Measurements from ENCODE around the gene PLP1. TPM values are rescaled to one million over a fixed set of nuclear protein-coding genes. Genes with fewer than 3 reads are reported as not detected.

The PLP1 gene
- total RNA-seq, 1 experiment from 2014 or later = 3.4 TPM

DNA sequence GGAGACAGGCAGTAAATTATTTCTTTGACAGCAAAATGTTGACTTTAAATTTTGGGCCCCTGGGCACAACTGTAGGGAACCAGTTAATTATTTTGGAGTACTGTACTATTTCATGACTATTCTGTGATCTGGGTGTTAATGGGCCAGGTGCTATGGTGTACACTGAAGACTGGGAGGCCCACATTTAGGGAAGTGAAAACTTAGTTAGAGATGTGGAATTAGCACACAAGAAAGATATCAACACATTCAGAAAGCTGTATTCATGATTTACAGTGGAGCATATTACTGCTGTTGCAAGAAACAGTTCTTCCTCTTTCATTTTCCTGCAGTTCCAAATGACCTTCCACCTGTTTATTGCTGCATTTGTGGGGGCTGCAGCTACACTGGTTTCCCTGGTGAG is 12.4 kb downstream of the PLP1 start:
- H3K27me3 Mint-ChIP-seq (ENCODE audit: insufficient read depth, unreplicated experiment) = no peaks in the 10 kb centered on the region
- POLR2A ChIA-PET = no interaction called here

DNA sequence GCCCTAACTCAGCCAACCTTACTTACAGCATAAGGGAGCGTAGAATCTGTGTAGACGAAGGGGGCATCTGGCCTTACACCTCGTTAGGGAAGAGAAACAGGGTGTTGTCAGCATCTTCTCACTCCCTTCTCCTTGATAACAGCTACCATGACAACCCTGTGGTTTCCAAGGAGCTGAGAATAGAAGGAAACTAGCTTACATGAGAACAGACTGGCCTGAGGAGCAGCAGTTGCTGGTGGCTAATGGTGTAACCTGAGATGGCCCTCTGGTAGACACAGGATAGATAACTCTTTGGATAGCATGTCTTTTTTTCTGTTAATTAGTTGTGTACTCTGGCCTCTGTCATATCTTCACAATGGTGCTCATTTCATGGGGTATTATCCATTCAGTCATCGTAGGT is 14.6 kb downstream of the PLP1 start:
- intact Hi-C loops (cut with micrococcal nuclease; ENCODE audit: unreplicated experiment) = no loop called here
- Histone ChIP-seq H3K4me3 (ENCODE audit: low read depth, low read length) (no peak overlapping the region), H3K36me3 (ENCODE audit: control insufficient read depth, insufficient read depth, low read length) (no peaks in the 10 kb centered on the region), H3K4me1 (no peaks in the 10 kb centered on the region), H3K27me3 (replicated peaks; ENCODE audit: control insufficient read depth, insufficient read depth, low read length) (no peaks in the 10 kb centered on the region), H3K9me3 (no peaks in the 10 kb centered on the region)
- no peak for DNase-seq
- TF ChIP-seq, protein P1, sequence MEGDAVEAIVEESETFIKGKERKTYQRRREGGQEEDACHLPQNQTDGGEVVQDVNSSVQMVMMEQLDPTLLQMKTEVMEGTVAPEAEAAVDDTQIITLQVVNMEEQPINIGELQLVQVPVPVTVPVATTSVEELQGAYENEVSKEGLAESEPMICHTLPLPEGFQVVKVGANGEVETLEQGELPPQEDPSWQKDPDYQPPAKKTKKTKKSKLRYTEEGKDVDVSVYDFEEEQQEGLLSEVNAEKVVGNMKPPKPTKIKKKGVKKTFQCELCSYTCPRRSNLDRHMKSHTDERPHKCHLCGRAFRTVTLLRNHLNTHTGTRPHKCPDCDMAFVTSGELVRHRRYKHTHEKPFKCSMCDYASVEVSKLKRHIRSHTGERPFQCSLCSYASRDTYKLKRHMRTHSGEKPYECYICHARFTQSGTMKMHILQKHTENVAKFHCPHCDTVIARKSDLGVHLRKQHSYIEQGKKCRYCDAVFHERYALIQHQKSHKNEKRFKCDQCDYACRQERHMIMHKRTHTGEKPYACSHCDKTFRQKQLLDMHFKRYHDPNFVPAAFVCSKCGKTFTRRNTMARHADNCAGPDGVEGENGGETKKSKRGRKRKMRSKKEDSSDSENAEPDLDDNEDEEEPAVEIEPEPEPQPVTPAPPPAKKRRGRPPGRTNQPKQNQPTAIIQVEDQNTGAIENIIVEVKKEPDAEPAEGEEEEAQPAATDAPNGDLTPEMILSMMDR (IDR thresholded peaks at IDR 0.05; ENCODE audit: insufficient read depth in 1 of 2, low read depth in 1 of 2, low read length in 1 of 2, severe bottlenecking in 1 of 2, unreplicated experiment in 1 of 2) = no peak
- H3K27me3 Mint-ChIP-seq (ENCODE audit: insufficient read depth, unreplicated experiment) = no peaks in the 10 kb centered on the region
- CTCF ChIA-PET = no interaction called here
- BruUV-seq (replicated peaks) = no TSS peak
- H3K36me3 Mint-ChIP-seq (ENCODE audit: insufficient read depth, unreplicated experiment) = no peaks in the 10 kb centered on the region
- H3K9me3 Mint-ChIP-seq (ENCODE audit: unreplicated experiment) = no peaks in the 10 kb centered on the region
- H3K27ac Mint-ChIP-seq (ENCODE audit: unreplicated experiment) = no peak overlapping the region
- H3K4me1 Mint-ChIP-seq (ENCODE audit: low read depth, unreplicated experiment) = no peaks in the 10 kb centered on the region
- no peak overlapping the region for H3K4me3 Mint-ChIP-seq (ENCODE audit: unreplicated experiment)
- POLR2A ChIA-PET = no interaction called here

More for the DNA sequence above, 12.4 kb downstream of the PLP1 start:
- Mint-ChIP-seq H3K4me1 (ENCODE audit: low read depth, unreplicated experiment) (no peaks in the 10 kb centered on the region), H3K27ac (ENCODE audit: unreplicated experiment) (no peak overlapping the region), H3K9me3 (ENCODE audit: unreplicated experiment) (no peaks in the 10 kb centered on the region), H3K4me3 (ENCODE audit: unreplicated experiment) (no peak overlapping the region), H3K36me3 (ENCODE audit: insufficient read depth, unreplicated experiment) (no peaks in the 10 kb centered on the region)
- intact Hi-C loops (cut with micrococcal nuclease; ENCODE audit: unreplicated experiment) = no loop called here
- Histone ChIP-seq H3K4me3 (ENCODE audit: low read depth, low read length) (no peak overlapping the region), H3K9me3 (no peaks in the 10 kb centered on the region), H3K27me3 (replicated peaks; ENCODE audit: control insufficient read depth, insufficient read depth, low read length) (no peaks in the 10 kb centered on the region), H3K36me3 (ENCODE audit: control insufficient read depth, insufficient read depth, low read length) (no peaks in the 10 kb centered on the region), H3K4me1 (no peaks in the 10 kb centered on the region)
- no TSS peak for BruUV-seq (replicated peaks)
- CTCF ChIA-PET = no interaction called here
- TF ChIP-seq, protein P1 (IDR thresholded peaks at IDR 0.05; ENCODE audit: insufficient read depth in 1 of 2, low read depth in 1 of 2, low read length in 1 of 2, severe bottlenecking in 1 of 2, unreplicated experiment in 1 of 2) = no peak
- DNase-seq = no peak

DNA sequence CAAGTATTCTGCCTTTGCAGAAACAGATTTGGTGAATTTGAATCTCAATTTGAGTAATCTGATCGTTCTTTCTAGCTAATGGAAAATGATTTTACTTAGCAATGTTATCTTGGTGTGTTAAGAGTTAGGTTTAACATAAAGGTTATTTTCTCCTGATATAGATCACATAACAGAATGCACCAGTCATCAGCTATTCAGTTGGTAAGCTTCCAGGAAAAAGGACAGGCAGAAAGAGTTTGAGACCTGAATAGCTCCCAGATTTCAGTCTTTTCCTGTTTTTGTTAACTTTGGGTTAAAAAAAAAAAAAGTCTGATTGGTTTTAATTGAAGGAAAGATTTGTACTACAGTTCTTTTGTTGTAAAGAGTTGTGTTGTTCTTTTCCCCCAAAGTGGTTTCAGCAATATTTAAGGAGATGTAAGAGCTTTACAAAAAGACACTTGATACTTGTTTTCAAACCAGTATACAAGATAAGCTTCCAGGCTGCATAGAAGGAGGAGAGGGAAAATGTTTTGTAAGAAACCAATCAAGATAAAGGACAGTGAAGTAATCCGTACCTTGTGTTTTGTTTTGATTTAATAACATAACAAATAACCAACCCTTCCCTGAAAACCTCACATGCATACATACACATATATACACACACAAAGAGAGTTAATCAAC is 15.3 kb downstream of the PLP1 start:
- H3K4me3 ChIP-seq (ENCODE audit: low read depth, low read length) = no peak overlapping the region
- H3K36me3 ChIP-seq (ENCODE audit: control insufficient read depth, insufficient read depth, low read length) = no peaks in the 10 kb centered on the region
- Mint-ChIP-seq H3K27ac (ENCODE audit: unreplicated experiment) (no peak overlapping the region), H3K36me3 (ENCODE audit: insufficient read depth, unreplicated experiment) (no peaks in the 10 kb centered on the region), H3K27me3 (ENCODE audit: insufficient read depth, unreplicated experiment) (no peaks in the 10 kb centered on the region), H3K4me1 (ENCODE audit: low read depth, unreplicated experiment) (no peaks in the 10 kb centered on the region), H3K9me3 (ENCODE audit: unreplicated experiment) (no peaks in the 10 kb centered on the region), H3K4me3 (ENCODE audit: unreplicated experiment) (no peak overlapping the region)
- TF ChIP-seq, protein P1 (IDR thresholded peaks at IDR 0.05; ENCODE audit: insufficient read depth in 1 of 2, low read depth in 1 of 2, low read length in 1 of 2, severe bottlenecking in 1 of 2, unreplicated experiment in 1 of 2) = no peak
- DNase-seq = no peak
- H3K9me3 ChIP-seq = no peaks in the 10 kb centered on the region
- no TSS peak for BruUV-seq (replicated peaks)
- no peaks in the 10 kb centered on the region for H3K27me3 ChIP-seq (replicated peaks; ENCODE audit: control insufficient read depth, insufficient read depth, low read length)
- intact Hi-C loops (cut with micrococcal nuclease; ENCODE audit: unreplicated experiment) = no loop called here
- ChIA-PET CTCF (interaction anchor here (0.7 kb wide), 1 partner anchor 135 kb away, joined by 4 read pairs; no protein-coding TSS in a partner anchor), POLR2A (no interaction called here)
- no peaks in the 10 kb centered on the region for H3K4me1 ChIP-seq

Measured in Caco-2 (cell line).